HG02840 (cell line): Measurements from ENCODE around the gene TMEM212.
"Not testable (repeated sequence)": the region's sequence is repeated elsewhere in the genome, so short reads cannot be mapped to it uniquely, and the experiment has no call there.

Experiments
- ATAC-seq: cut with Tn5 transposase; IDR thresholded peaks from one replicate; pipeline ENCODE4 v1.9.1; 2021; ENCODE audit warnings: mild to moderate bottlenecking, moderate library complexity, moderate number of reproducible peaks; ENCODE audit not compliant: unreplicated experiment, low FRiP score

Gene TMEM212

GRCh38 chr3:171850960-171851659 lies 8.0 kb downstream of the TMEM212 start:
- ATAC-seq: no peak

DNA sequence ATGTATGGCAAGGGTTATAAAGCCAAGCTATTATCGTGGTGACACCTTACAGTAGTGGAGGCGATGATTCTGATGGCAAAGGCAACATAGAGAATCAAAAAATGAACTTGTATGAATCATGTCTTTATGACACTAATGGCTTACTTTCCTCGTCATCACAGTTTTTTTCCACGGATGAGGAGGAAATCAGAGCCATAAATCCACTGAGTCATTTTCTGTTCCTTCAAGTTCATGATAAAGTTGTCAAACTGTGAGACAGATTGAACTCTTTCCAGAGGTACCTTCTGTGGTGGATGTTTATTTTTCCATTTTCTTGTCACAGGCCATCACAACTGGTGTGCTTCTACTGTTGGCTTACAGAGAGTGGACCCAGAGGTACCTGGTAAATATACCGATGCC lies 8.5 kb downstream of the TMEM212 start:
- no peak for ATAC-seq

GRCh38 chr3:171854649-171855305 lies 11.6 kb downstream of the TMEM212 start:
- no peak for ATAC-seq

- not testable (repeated sequence) for ATAC-seq
Observed at GRCh38 chr3:171858770-171859169, 15.6 kb downstream of the TMEM212 start.

- ATAC-seq: no peak
Observed at GRCh38 chr3:171860830-171861535, 17.8 kb downstream of the TMEM212 start.

- ATAC-seq: no peak
Observed at GRCh38 chr3:171862392-171862791, 19.2 kb downstream of the TMEM212 start.

DNA sequence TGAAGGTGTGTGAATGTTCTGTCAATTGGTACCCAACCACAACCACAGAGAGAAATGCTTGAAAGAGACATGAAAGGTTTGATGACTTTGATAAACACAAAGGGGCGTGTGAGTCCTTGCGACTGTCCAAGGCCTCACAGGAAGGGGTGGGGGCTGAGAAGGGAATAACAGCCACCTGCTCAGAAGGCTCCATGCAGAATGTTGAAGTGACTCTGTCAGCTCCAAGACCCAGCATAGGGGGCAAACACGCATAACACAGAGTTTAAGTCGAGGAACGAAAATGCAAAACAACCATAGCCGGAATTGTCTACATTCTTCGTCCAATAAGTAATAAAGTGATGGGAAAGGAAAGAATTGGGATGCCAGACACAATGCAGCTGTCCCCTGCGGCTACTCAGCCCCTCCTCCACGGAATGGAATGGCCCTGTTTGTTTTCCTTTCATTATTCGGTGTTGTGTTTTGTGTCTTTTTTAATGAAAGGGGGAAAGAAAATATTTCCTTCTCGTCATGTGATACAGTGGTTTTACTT lies 19.9 kb downstream of the TMEM212 start:
- no peak for ATAC-seq

GRCh38 chr3:171863920-171864319 lies 20.8 kb downstream of the TMEM212 start:
- ATAC-seq: no peak

- no peak for ATAC-seq
Observed at GRCh38 chr3:171865191-171865865, 22.2 kb downstream of the TMEM212 start.

- no peak for ATAC-seq
Observed at GRCh38 chr3:171867981-171868380, 24.8 kb downstream of the TMEM212 start.

DNA sequence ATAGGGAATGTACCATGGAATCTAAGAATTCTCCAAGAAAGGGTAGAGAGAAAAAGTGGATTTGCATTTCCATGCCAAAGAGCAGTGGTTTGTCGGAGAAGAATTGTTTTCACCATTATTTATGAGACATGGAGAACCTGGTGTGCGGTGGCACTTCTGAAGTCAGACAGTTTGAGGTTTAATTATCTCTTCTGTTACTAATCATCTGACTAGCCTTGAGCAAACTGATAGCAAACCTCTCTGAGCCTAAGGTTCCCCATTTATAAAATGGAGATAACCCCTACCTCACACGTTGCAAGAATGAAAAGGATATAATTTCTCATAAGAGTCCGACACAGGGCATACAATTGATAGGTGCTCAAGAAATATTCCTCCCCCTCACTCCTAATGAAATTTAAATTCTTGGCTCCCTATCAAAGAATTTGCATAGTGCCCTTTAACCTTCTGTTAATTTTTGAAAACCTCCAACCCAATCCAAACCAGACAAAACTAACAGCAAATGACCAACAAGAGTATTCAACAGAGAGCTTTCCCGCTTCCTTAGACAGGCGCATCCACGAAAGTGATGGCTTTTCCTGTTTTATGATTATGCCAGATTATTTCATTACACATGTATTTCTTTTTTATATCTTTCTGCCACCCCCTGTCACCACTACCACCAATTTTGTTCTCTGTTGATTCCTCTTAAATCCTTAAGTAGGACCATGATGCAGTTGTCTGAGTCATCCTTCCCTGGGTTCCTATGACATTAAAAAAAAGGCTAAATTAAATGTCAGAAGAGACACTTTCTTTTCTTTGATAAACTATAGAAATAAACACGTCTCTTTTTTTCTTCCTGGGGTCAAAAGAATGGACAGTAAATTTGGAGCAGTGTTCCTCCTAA lies 28.5 kb downstream of the TMEM212 start:
- ATAC-seq: no peak

DNA sequence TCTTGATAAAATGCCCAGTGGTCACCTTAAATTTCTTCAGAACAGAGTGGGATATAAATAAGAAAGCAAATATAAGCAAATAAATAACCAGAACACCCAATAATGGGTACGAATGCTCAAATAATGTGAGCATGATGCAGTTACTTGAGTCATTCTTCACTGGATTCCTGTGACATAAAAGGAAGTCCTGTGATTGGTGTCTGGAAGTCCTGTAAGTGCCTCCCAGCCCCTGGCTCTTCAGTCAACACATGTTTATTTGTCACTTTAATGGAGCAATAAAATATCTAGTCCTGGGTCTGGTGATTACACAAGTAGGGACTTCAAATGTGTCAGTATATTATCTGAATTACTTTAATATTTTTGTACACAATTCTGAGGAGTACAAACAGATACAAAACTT lies 30.4 kb downstream of the TMEM212 start:
- no peak for ATAC-seq

DNA sequence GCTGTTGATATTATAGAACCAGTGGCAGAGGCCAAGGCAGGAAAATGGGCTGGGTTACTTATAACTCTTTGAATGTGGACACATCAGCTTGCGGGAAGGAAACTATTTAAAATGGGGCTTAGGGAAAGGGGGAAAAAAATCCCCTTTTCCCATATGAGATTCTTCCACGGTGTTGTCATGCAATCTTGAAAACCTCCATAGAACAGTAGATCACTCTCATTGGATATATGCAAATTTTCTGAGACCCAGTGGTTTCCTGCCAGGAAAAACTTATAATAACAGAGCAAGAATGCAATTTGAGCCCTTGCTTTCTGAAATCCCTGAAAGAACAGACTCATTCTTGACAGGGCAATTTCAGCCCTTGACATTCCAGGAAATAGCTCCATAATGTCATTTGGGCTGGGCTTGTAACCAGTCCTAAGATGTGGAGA lies 31.1 kb downstream of the TMEM212 start:
- ATAC-seq: no peak

DNA sequence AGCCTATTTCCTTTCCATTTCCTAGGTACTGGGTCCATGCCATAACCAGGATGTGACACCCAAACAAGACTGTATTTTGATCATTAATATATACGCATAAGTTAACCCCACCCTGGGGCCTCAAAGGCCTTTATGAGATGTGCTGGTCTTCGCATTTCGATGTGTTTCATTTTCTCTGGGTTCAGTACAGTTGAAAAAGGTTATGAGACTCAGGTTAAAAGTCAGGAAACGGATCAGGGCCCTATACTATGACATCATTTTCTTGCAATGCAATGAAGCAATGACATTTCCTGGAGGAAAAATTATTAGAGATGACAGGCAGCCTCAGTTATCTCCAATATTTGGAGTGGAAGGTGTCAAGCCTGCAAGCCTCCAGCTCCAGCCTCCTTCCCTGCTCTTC lies 31.7 kb downstream of the TMEM212 start:
- ATAC-seq: no peak

DNA sequence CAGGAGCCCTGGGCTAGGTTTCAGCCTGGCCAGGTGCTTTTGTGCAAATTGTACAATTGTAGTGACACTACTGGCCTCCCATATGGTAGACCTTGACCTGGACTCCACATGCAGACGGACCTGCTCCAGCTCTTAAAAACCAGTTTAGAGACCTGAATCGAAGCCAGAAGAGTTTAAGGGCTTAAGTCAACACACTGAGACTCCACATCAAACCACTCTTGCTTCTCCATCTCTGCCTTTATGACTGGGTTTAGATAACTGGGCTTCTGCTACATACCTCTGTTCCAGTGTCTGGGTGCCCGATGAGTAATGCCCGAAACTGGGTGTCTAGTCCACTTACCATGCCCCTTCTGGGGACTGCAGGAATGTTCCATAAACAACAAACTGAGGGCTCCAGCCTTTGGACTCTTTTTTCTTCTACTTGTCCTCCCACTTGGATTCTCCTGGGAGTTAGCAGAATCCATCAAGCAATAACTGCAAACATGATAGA lies 32.8 kb downstream of the TMEM212 start:
- ATAC-seq: no peak

- no peak for ATAC-seq
Observed at GRCh38 chr3:171876680-171877147, 33.6 kb downstream of the TMEM212 start.

- ATAC-seq: no peak
Observed at GRCh38 chr3:171878461-171879225, 35.5 kb downstream of the TMEM212 start.

DNA sequence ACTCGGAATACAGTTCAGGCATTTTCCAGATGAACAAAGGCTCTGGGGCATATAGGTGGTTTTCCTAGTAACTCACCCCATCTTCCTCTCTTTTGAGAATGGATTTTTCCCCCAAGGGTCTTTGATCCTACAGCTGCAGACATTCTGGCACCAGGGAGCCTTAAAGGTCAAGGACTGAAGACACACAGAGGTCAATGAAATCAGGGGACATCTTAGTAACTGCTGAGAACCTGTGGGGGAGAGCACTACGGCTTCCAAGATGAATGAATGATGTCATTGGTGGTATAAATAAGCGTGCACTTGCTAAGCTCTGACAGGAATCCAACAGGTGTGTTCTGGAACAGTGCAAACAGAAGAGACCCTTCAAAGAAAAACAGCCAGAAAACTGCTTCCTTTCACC lies 36.3 kb downstream of the TMEM212 start:
- ATAC-seq: no peak
